AG08396 (cell line): ENCODE results near the gene MIDN.
A peak's percentile ranks its signal among the peaks of the same experiment; 100 is the strongest.
"Not testable (repeated sequence)": the region's sequence is repeated elsewhere in the genome, so short reads cannot be mapped to it uniquely, and the experiment has no call there.

ENCODE experiments used
- DNase-seq: peaks from one replicate; pipeline ENCODE4 v3.0.0; 2012; ENCODE audit warnings: low spot score, mixed read lengths

Gene MIDN

GRCh38 chr19:1248139-1248785 lies at the start of gene MIDN:
TSS of gene MIDN (plus strand) at chr19:1248583. CDS start at chr19:1250297, 1,714 bp downstream.
- DNase-seq, result peak; percentile 92

- DNase-seq, result no peak
Observed at GRCh38 chr19:1199531-1199930, 48.9 kb upstream of the MIDN start.

- not testable (repeated sequence) for DNase-seq
Observed at GRCh38 chr19:1200614-1201013, 47.8 kb upstream of the MIDN start.

- DNase-seq, result peak; percentile 100
Observed at GRCh38 chr19:1205114-1206099, 43.0 kb upstream of the MIDN start, which contains the start of gene STK11. TSS of gene STK11 (plus strand) at chr19:1205778. CDS start at chr19:1206914, 1,136 bp downstream.

- no peak for DNase-seq
Observed at GRCh38 chr19:1206150-1206863, 42.1 kb upstream of the MIDN start.

GRCh38 chr19:1206864-1207450 lies 41.4 kb upstream of the MIDN start:
- DNase-seq, result no peak

- DNase-seq, result not testable (repeated sequence)
Observed at GRCh38 chr19:1208830-1209229, 39.6 kb upstream of the MIDN start.

- DNase-seq, result no peak
Observed at GRCh38 chr19:1210227-1210538, 38.2 kb upstream of the MIDN start.

- DNase-seq, result no peak
Observed at GRCh38 chr19:1211494-1212234, 36.7 kb upstream of the MIDN start.

- DNase-seq, result peak; percentile 59
Observed at GRCh38 chr19:1213391-1214286, 34.7 kb upstream of the MIDN start.

GRCh38 chr19:1214299-1214861 lies 34.0 kb upstream of the MIDN start:
- no peak for DNase-seq

- peak; percentile 77 for DNase-seq
Observed at GRCh38 chr19:1214862-1215731, 33.3 kb upstream of the MIDN start.

- DNase-seq, result no peak
Observed at GRCh38 chr19:1216756-1217155, 31.6 kb upstream of the MIDN start.

GRCh38 chr19:1217366-1217765 lies 31.0 kb upstream of the MIDN start:
- DNase-seq, result no peak

- no peak for DNase-seq
Observed at GRCh38 chr19:1218751-1219567, 29.4 kb upstream of the MIDN start.

GRCh38 chr19:1219786-1220476 lies 28.5 kb upstream of the MIDN start:
- no peak for DNase-seq

- no peak for DNase-seq
Observed at GRCh38 chr19:1220477-1220930, 27.9 kb upstream of the MIDN start.
